Measurements from ENCODE around the gene KCNK1.

KCNK1 gene

GRCh38 chr1:233605205-233605604 is 8.7 kb upstream of the KCNK1 start:
- Histone ChIP-seq H3K4me2 (ENCODE audit: low read length) (no peak overlapping the region), H3K36me3 (ENCODE audit: control insufficient read depth, insufficient read depth, low read length) (no peaks in the 10 kb centered on the region), H3K27ac (no peak overlapping the region), H3K9me3 (ENCODE audit: control insufficient read depth, low read length) (no peaks in the 10 kb centered on the region), H3K79me2 (no peaks in the 10 kb centered on the region), H3K9ac (no peak overlapping the region), H3K27me3 (ENCODE audit: control insufficient read depth, insufficient read depth, low read length) (no peaks in the 10 kb centered on the region), H2AFZ (no peak overlapping the region), H3K4me1 (no peaks in the 10 kb centered on the region), H3K4me3 (ENCODE audit: low read depth, low read length) (no peak overlapping the region)
- TF ChIP-seq CTCF (IDR thresholded peaks at IDR 0.05) = no peak

- no peak overlapping the region for H3K9ac ChIP-seq
- no peak for TF ChIP-seq CTCF (IDR thresholded peaks at IDR 0.05)
- no peaks in the 10 kb centered on the region for H3K4me1 ChIP-seq
- no peaks in the 10 kb centered on the region for H3K27me3 ChIP-seq (ENCODE audit: control insufficient read depth, insufficient read depth, low read length)
- H2AFZ ChIP-seq = no peak overlapping the region
- H3K4me3 ChIP-seq (ENCODE audit: low read depth, low read length) = no peak overlapping the region
- H3K27ac ChIP-seq = no peak overlapping the region
- no peaks in the 10 kb centered on the region for H3K9me3 ChIP-seq (ENCODE audit: control insufficient read depth, low read length)
- no peak overlapping the region for H3K4me2 ChIP-seq (ENCODE audit: low read length)
- H3K79me2 ChIP-seq = no peaks in the 10 kb centered on the region
- H3K36me3 ChIP-seq (ENCODE audit: control insufficient read depth, insufficient read depth, low read length) = no peaks in the 10 kb centered on the region
Measured at GRCh38 chr1:233606813-233607212, 7.1 kb upstream of the KCNK1 start.

- Histone ChIP-seq H3K9me3 (ENCODE audit: control insufficient read depth, low read length) (no peaks in the 10 kb centered on the region), H3K4me2 (ENCODE audit: low read length) (no peak overlapping the region), H3K4me1 (no peaks in the 10 kb centered on the region), H3K4me3 (ENCODE audit: low read depth, low read length) (no peak overlapping the region), H3K79me2 (no peaks in the 10 kb centered on the region), H2AFZ (no peak overlapping the region), H3K9ac (no peak overlapping the region), H3K27ac (no peak overlapping the region), H3K36me3 (ENCODE audit: control insufficient read depth, insufficient read depth, low read length) (no peaks in the 10 kb centered on the region), H3K27me3 (ENCODE audit: control insufficient read depth, insufficient read depth, low read length) (no peaks in the 10 kb centered on the region)
- no peak for TF ChIP-seq CTCF (IDR thresholded peaks at IDR 0.05)
Measured at GRCh38 chr1:233607252-233608119, 6.4 kb upstream of the KCNK1 start.

- Histone ChIP-seq H3K79me2 (no peaks in the 10 kb centered on the region), H2AFZ (no peak overlapping the region), H3K9me3 (ENCODE audit: control insufficient read depth, low read length) (no peaks in the 10 kb centered on the region), H3K4me1 (no peaks in the 10 kb centered on the region), H3K9ac (no peak overlapping the region), H3K27ac (no peak overlapping the region), H3K4me3 (ENCODE audit: low read depth, low read length) (no peak overlapping the region), H3K36me3 (ENCODE audit: control insufficient read depth, insufficient read depth, low read length) (no peaks in the 10 kb centered on the region), H3K27me3 (ENCODE audit: control insufficient read depth, insufficient read depth, low read length) (no peaks in the 10 kb centered on the region), H3K4me2 (ENCODE audit: low read length) (no peak overlapping the region)
- no peak for TF ChIP-seq CTCF (IDR thresholded peaks at IDR 0.05)
Measured at GRCh38 chr1:233608988-233609387, 4.9 kb upstream of the KCNK1 start.

- Histone ChIP-seq H3K9me3 (ENCODE audit: control insufficient read depth, low read length) (no peaks in the 10 kb centered on the region), H3K79me2 (no peaks in the 10 kb centered on the region), H3K27ac (no peak overlapping the region), H3K36me3 (ENCODE audit: control insufficient read depth, insufficient read depth, low read length) (no peaks in the 10 kb centered on the region), H3K27me3 (ENCODE audit: control insufficient read depth, insufficient read depth, low read length) (no peaks in the 10 kb centered on the region), H2AFZ (no peak overlapping the region), H3K4me3 (ENCODE audit: low read depth, low read length) (no peak overlapping the region), H3K9ac (no peak overlapping the region), H3K4me1 (no peaks in the 10 kb centered on the region), H3K4me2 (ENCODE audit: low read length) (no peak overlapping the region)
- no peak for TF ChIP-seq CTCF (IDR thresholded peaks at IDR 0.05)
Measured at GRCh38 chr1:233609926-233610325, 4.0 kb upstream of the KCNK1 start.

Data from parathyroid adenoma (tissue), 2 donors.